GM13976 (cell line): ENCODE results near the gene ZFYVE19.

Experiments used
- DNase-seq: peaks from one replicate; pipeline ENCODE4 v3.0.0; 2012; ENCODE audit warnings: low spot score
- CTCF ChIP-seq: IDR thresholded peaks from 2 replicates; pipeline ENCODE4 v1.5.1; 2012; ENCODE audit warnings: borderline replicate concordance, mild to moderate bottlenecking; ENCODE audit not compliant: insufficient read depth; ENCODE audit errors: extremely low read depth, missing control alignments, control extremely low read depth
- in situ Hi-C: fragments of 300-500 bp; cut with MboI; formaldehyde crosslinking; loops from one replicate; pipeline ENCODE4 v1.12.0; 2022; ENCODE audit warnings: low sequenced_read_pairs, mixed read lengths, inconsistent platforms; ENCODE audit not compliant: unreplicated experiment

The ZFYVE19 gene

DNA sequence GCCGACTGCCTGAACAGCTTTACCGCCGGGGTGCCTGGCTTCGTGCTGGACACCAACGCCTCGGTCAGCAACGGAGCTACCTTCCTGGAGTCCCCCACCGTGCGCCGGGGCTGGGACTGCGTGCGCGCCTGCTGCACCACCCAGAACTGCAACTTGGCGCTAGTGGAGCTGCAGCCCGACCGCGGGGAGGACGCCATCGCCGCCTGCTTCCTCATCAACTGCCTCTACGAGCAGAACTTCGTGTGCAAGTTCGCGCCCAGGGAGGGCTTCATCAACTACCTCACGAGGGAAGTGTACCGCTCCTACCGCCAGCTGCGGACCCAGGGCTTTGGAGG, 37.8 kb downstream of the ZFYVE19 start:
- peak; percentile 73 for DNase-seq
- in situ Hi-C loops: no loop called here
- TF ChIP-seq CTCF: no peak

DNA sequence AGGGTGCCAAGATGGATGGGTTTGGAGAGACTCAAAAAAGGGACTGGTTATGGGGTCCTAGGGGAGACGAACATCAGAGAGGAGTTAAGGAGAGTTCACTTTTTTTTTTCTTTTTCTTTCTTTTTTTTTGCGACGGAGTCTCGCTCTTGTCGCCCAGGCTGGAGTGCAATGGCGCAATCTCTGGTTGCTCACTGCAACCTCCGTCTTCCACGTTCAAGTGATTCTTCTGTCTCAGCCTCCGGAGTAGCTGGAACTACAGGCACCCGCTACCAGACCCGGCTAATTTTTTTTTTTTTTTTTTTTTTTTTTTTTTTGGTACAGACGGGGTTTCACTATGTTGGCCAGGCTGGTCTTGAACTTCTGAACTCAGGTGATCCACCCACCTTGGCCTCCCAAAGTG, 38.1 kb downstream of the ZFYVE19 start:
- DNase-seq: no peak
- in situ Hi-C loops: no loop called here
- no peak for TF ChIP-seq CTCF

GRCh38 chr15:40845511-40846284, 38.8 kb downstream of the ZFYVE19 start:
- no peak for DNase-seq
- in situ Hi-C loops: no loop called here
- no peak for TF ChIP-seq CTCF

DNA sequence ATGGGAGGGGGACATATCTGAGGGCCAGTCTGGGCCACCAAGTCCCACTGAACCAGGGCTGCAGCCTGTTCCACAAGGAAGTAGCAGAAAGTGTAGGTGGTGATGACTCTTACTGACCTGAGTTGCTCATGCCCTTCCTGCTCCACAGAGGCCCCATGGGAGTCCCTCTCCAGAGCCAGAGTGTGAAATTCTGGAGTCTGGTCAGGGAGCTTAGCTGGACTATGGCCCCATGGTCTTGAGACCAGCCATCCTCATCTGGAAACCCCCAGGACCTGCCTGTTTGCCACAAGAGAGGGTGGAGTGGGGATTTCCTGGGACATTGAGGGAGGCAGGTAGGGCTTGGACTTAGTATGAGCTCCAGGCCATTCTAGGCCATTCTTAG, 39.9 kb downstream of the ZFYVE19 start:
- DNase-seq: no peak
- in situ Hi-C loops: no loop called here
- no peak for TF ChIP-seq CTCF

GRCh38 chr15:40847223-40847961, 40.5 kb downstream of the ZFYVE19 start:
- in situ Hi-C loops: no loop called here
- TF ChIP-seq CTCF: no peak
- peak; percentile 81 for DNase-seq

GRCh38 chr15:40850576-40851112, 43.8 kb downstream of the ZFYVE19 start:
- DNase-seq: no peak
- in situ Hi-C loops: loop anchor here (5.0 kb wide), 1 partner anchor 42 kb away; the partner anchor contains the start of gene VPS18
- TF ChIP-seq CTCF: no peak
